Measurements from ENCODE around the gene SEL1L3.

DNA sequence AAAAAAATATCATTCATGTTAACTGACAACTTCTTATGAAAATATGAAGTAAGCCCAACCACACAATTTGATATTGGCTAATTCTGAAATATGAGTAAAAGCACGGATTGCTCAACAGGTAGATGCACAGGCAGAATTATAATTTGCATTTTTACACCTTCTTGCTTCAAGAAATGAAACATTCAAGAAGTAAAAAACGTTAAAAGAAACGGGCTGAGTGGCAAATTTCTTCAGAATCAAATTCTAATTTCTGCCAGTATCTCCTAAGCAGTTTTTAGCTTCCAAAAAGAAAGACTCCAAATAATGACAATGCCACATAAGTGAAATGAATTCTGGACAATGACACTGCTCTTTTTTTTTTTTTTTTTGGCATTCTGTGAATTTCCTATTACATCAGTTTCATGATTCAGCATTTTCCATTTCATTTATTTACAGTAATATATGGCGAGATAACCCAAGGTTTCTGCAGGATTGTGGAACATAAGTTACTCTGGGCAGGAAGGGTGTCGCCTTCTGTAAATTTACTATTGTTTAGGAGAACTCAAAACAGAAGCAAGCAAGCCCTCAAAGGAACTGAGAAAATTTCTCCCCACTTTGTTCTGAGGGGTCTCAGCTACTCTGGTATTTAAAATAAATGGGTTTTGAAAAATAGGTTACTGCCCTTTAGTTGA, 1.4 kb downstream of the SEL1L3 start:
- no peak for TF ChIP-seq POLR2A (IDR thresholded peaks at IDR 0.05)
- TF ChIP-seq, protein P1, sequence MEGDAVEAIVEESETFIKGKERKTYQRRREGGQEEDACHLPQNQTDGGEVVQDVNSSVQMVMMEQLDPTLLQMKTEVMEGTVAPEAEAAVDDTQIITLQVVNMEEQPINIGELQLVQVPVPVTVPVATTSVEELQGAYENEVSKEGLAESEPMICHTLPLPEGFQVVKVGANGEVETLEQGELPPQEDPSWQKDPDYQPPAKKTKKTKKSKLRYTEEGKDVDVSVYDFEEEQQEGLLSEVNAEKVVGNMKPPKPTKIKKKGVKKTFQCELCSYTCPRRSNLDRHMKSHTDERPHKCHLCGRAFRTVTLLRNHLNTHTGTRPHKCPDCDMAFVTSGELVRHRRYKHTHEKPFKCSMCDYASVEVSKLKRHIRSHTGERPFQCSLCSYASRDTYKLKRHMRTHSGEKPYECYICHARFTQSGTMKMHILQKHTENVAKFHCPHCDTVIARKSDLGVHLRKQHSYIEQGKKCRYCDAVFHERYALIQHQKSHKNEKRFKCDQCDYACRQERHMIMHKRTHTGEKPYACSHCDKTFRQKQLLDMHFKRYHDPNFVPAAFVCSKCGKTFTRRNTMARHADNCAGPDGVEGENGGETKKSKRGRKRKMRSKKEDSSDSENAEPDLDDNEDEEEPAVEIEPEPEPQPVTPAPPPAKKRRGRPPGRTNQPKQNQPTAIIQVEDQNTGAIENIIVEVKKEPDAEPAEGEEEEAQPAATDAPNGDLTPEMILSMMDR (IDR thresholded peaks at IDR 0.05): no peak

Data from sigmoid colon (tissue), 3 donors.